ENCODE data around the gene CAPZA2. TPM values are rescaled to one million over a fixed set of nuclear protein-coding genes. Genes with fewer than 3 reads are reported as not detected.

CAPZA2 gene
- total and polyA plus RNA-seq, 2 experiments from 2014 or later, result 150 to 348 TPM

- no peaks in the 10 kb centered on the region for H3K36me3 ChIP-seq
- DNase-seq (ENCODE audit: low read depth in 1 of 2, low spot score in 1 of 2), result no peak
- no peaks in the 10 kb centered on the region for H3K4me1 ChIP-seq (ENCODE audit: low read depth)
- no peaks in the 10 kb centered on the region for H3K27me3 ChIP-seq
- no peaks in the 10 kb centered on the region for H3K9me3 ChIP-seq (ENCODE audit: low read depth)
- no peak overlapping the region for H3K27ac ChIP-seq
- no peak overlapping the region for H3K4me3 ChIP-seq
- TF ChIP-seq CTCF (IDR thresholded peaks at IDR 0.05; ENCODE audit: low read depth, low read length), result no peak
These were observed 20.0 kb upstream of the CAPZA2 start for GRCh38 chr7:116842371-116842770.

GRCh38 chr7:116843378-116843777, 19.0 kb upstream of the CAPZA2 start:
- H3K4me1 ChIP-seq (ENCODE audit: low read depth), result no peaks in the 10 kb centered on the region
- no peak overlapping the region for H3K4me3 ChIP-seq
- DNase-seq (ENCODE audit: low read depth in 1 of 2, low spot score in 1 of 2), result no peak
- no peaks in the 10 kb centered on the region for H3K9me3 ChIP-seq (ENCODE audit: low read depth)
- no peak for TF ChIP-seq CTCF (IDR thresholded peaks at IDR 0.05; ENCODE audit: low read depth, low read length)
- H3K27me3 ChIP-seq, result no peaks in the 10 kb centered on the region
- no peaks in the 10 kb centered on the region for H3K36me3 ChIP-seq
- H3K27ac ChIP-seq, result no peak overlapping the region

GRCh38 chr7:116851175-116851574, 11.2 kb upstream of the CAPZA2 start:
- H3K27ac ChIP-seq, result no peak overlapping the region
- no peaks in the 10 kb centered on the region for H3K9me3 ChIP-seq (ENCODE audit: low read depth)
- no peaks in the 10 kb centered on the region for H3K27me3 ChIP-seq
- DNase-seq (ENCODE audit: low read depth in 1 of 2, low spot score in 1 of 2), result no peak
- TF ChIP-seq CTCF (IDR thresholded peaks at IDR 0.05; ENCODE audit: low read depth, low read length), result no peak
- no peak overlapping the region for H3K4me3 ChIP-seq
- H3K4me1 ChIP-seq (ENCODE audit: low read depth), result no peaks in the 10 kb centered on the region
- no peaks in the 10 kb centered on the region for H3K36me3 ChIP-seq

- no peak for TF ChIP-seq CTCF (IDR thresholded peaks at IDR 0.05; ENCODE audit: low read depth, low read length)
These were observed 10.7 kb upstream of the CAPZA2 start for GRCh38 chr7:116851671-116852070.

GRCh38 chr7:116854132-116854531, 8.3 kb upstream of the CAPZA2 start:
- no peak overlapping the region for H3K4me3 ChIP-seq
- no peak for TF ChIP-seq CTCF (IDR thresholded peaks at IDR 0.05; ENCODE audit: low read depth, low read length)
- H3K27me3 ChIP-seq, result no peaks in the 10 kb centered on the region
- no peak overlapping the region for H3K27ac ChIP-seq
- no peaks in the 10 kb centered on the region for H3K9me3 ChIP-seq (ENCODE audit: low read depth)
- no peak for DNase-seq (ENCODE audit: low read depth in 1 of 2, low spot score in 1 of 2)
- H3K4me1 ChIP-seq (ENCODE audit: low read depth), result no peaks in the 10 kb centered on the region
- H3K36me3 ChIP-seq, result no peaks in the 10 kb centered on the region

More at GRCh38 chr7:116851671-116852070, 10.7 kb upstream of the CAPZA2 start:
- DNase-seq (ENCODE audit: low read depth in 1 of 2, low spot score in 1 of 2), result no peak
- H3K27ac ChIP-seq, result no peak overlapping the region
- H3K4me1 ChIP-seq (ENCODE audit: low read depth), result no peaks in the 10 kb centered on the region
- H3K9me3 ChIP-seq (ENCODE audit: low read depth), result no peaks in the 10 kb centered on the region
- no peak overlapping the region for H3K4me3 ChIP-seq
- no peaks in the 10 kb centered on the region for H3K27me3 ChIP-seq
- no peaks in the 10 kb centered on the region for H3K36me3 ChIP-seq

GRCh38 chr7:116857052-116857451, 5.3 kb upstream of the CAPZA2 start:
- H3K36me3 ChIP-seq, result no peaks in the 10 kb centered on the region
- H3K4me1 ChIP-seq (ENCODE audit: low read depth), result no peaks in the 10 kb centered on the region
- TF ChIP-seq CTCF (IDR thresholded peaks at IDR 0.05; ENCODE audit: low read depth, low read length), result no peak
- no peak overlapping the region for H3K27ac ChIP-seq
- H3K27me3 ChIP-seq, result no peaks in the 10 kb centered on the region
- no peak overlapping the region for H3K4me3 ChIP-seq
- no peaks in the 10 kb centered on the region for H3K9me3 ChIP-seq (ENCODE audit: low read depth)
- DNase-seq (ENCODE audit: low read depth in 1 of 2, low spot score in 1 of 2), result no peak
